Measurements from ENCODE around the gene ADAMTS16. TPM values are rescaled to one million over a fixed set of nuclear protein-coding genes. Genes with fewer than 3 reads are reported as not detected.

The ADAMTS16 gene
- total RNA-seq, 4 donors from 2014 or later = 1.5 to 2.8 (median 2.0) TPM

DNA sequence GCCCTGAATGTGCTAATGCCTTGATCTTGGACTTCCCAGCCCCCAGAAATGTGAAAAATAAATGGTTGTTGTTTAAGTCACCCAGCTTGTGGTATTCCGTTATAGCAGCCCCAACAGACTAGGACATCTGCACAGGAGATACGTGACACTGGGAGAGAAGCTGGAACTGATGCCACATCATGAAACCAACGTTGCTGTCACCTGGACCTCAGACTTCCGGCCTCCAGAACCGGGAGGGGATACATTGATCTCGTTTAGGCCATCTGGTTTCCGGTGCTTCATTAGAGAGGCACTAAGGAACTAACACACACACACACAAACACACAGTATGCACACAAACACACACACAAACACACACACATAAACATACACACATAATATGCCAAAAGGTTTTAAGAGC is 207.3 kb downstream of the ADAMTS16 start:
- WGBS, 2 donors = 92 to 98% methylated on average over 7 of the region's 7 CpGs
- no peak overlapping the region for H3K27ac ChIP-seq

DNA sequence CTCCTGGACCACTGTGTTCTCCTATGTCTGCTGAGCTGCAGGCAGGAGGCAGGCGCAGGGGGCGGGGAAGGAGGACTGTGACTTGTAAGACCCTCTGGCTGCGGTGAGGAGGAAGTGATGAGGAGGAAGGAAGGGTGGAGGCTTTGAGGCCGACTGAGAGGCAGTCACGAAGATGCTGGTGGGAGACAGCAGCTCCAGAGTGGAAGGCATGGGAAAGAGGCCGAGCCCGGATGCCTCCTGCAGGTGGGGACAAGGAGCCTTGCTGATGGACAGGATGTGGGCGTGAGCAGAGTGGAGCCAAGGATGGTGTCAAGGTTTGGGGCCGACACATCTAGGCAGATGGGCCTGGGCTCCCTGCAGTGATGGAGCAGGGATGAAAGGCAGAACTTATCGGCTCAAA is 208.0 kb downstream of the ADAMTS16 start:
- H3K4me1 ChIP-seq = peaks cover 0 to 14% (median 0%) of the 10 kb centered on the region in 4 donors
- H3K27ac ChIP-seq = no peak overlapping the region
- no peaks in the 10 kb centered on the region for H3K36me3 ChIP-seq
- H3K4me3 ChIP-seq = no peak overlapping the region
- no peak for TF ChIP-seq POLR2A (IDR thresholded peaks at IDR 0.05)
- TF ChIP-seq, protein P1, sequence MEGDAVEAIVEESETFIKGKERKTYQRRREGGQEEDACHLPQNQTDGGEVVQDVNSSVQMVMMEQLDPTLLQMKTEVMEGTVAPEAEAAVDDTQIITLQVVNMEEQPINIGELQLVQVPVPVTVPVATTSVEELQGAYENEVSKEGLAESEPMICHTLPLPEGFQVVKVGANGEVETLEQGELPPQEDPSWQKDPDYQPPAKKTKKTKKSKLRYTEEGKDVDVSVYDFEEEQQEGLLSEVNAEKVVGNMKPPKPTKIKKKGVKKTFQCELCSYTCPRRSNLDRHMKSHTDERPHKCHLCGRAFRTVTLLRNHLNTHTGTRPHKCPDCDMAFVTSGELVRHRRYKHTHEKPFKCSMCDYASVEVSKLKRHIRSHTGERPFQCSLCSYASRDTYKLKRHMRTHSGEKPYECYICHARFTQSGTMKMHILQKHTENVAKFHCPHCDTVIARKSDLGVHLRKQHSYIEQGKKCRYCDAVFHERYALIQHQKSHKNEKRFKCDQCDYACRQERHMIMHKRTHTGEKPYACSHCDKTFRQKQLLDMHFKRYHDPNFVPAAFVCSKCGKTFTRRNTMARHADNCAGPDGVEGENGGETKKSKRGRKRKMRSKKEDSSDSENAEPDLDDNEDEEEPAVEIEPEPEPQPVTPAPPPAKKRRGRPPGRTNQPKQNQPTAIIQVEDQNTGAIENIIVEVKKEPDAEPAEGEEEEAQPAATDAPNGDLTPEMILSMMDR (IDR thresholded peaks at IDR 0.05) = no peak
- TF ChIP-seq EP300 (IDR thresholded peaks at IDR 0.05) = no peak
- DNase-seq (ENCODE audit: low spot score in 2 of 2) = no peak
- H3K27me3 ChIP-seq = no peaks in the 10 kb centered on the region
- no peaks in the 10 kb centered on the region for H3K9me3 ChIP-seq
- WGBS, 2 donors = 68 to 72% methylated on average over 10 of the region's 10 CpGs

More for the DNA sequence above, 207.3 kb downstream of the ADAMTS16 start:
- Histone ChIP-seq H3K9me3 (no peaks in the 10 kb centered on the region), H3K36me3 (no peaks in the 10 kb centered on the region), H3K4me3 (no peak overlapping the region), H3K27me3 (no peaks in the 10 kb centered on the region), H3K4me1 (peaks cover 0 to 14% (median 0%) of the 10 kb centered on the region in 4 donors)
- no peak for TF ChIP-seq EP300 (IDR thresholded peaks at IDR 0.05)
- TF ChIP-seq, protein P1 (IDR thresholded peaks at IDR 0.05) = no peak
- TF ChIP-seq POLR2A (IDR thresholded peaks at IDR 0.05) = no peak
- no peak for DNase-seq (ENCODE audit: low spot score in 2 of 2)

DNA sequence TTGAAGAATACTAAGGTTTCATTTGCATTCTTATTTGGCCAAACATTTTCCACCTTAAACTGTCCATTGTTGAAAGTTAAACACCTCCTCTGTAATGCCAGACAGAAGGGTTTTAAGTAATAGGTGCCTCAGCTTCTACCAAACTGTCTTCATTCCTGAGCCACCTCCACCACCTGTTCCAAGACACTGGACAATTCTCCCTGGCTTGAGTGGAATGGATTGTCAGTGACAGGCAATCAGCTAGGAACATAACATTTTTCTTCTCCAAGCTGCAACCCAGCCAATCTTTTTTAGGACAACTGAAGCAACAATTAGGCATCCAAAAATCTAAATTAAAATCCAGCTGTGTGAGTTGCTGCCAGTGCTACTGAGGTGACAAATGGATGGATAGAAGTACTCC is 208.4 kb downstream of the ADAMTS16 start:
- Histone ChIP-seq H3K4me3 (no peak overlapping the region), H3K27me3 (no peaks in the 10 kb centered on the region), H3K4me1 (peaks cover 0 to 12% (median 0%) of the 10 kb centered on the region in 4 donors), H3K27ac (no peak overlapping the region), H3K9me3 (no peaks in the 10 kb centered on the region), H3K36me3 (no peaks in the 10 kb centered on the region)
- DNase-seq (ENCODE audit: low spot score in 2 of 2) = no peak
- TF ChIP-seq POLR2A (IDR thresholded peaks at IDR 0.05) = no peak
- TF ChIP-seq, protein P1 (IDR thresholded peaks at IDR 0.05) = no peak
- no peak for TF ChIP-seq EP300 (IDR thresholded peaks at IDR 0.05)

DNA sequence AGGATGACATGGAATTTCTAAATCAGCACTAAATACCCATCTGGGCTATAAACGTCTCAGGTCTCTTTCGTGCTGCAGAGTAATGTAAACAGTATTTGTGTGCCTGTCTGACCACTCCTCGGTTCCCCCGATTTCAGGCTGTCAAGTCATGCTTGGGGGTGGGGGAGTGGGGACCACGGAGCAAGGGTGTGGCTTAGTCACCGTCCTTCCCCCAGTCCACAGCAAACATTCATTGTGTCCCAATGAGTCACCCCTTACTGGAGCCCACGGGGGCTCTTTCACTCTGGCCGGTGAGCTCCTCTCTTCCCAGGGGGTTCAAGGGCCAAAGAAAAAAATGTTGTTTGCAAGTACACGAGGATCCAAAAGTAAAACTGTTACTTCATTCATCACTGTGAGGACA is 210.0 kb downstream of the ADAMTS16 start:
- Histone ChIP-seq H3K27me3 (no peaks in the 10 kb centered on the region), H3K27ac (no peak overlapping the region), H3K9me3 (no peaks in the 10 kb centered on the region), H3K36me3 (no peaks in the 10 kb centered on the region), H3K4me3 (no peak overlapping the region), H3K4me1 (no peaks in the 10 kb centered on the region)
- 49 to 53% methylated on average over 9 of the region's 9 CpGs for WGBS, 2 donors
- DNase-seq (ENCODE audit: low spot score in 2 of 2) = no peak
- TF ChIP-seq EP300 (IDR thresholded peaks at IDR 0.05) = no peak
- TF ChIP-seq, protein P1 (IDR thresholded peaks at IDR 0.05) = no peak
- no peak for TF ChIP-seq POLR2A (IDR thresholded peaks at IDR 0.05)

DNA sequence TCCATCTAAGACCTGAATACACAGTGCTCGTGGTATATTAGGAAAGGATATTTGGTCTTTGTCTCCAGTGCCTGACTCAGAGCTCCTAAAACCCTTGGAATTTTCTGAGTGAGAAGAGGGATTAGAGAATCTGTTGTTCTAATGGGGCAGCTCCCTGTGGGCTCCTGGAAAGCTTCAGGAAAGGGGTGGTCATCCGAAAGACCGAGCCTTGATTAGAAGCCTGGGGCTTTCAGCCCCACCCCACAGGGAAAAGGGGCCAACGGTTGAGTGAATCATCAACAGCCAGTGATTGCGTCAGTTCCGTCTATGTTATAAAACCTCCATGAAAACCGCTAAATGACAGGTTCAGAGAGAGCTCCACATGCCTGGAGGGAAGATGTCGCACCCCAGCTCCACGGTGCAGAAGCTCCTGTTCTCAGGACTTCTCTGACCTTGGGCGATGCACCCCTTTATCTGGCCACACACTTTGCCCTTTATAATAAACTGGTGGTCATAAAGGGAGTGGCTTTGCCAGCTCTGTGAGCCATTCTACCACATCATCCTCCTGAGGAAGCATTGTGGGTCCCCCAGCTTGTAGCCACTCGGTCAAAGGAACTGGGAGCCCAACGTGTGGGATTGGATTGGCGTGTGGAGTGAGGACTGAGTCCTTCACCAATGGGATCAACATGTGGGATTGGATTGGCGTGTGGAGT is 211.3 kb downstream of the ADAMTS16 start:
- WGBS, 2 donors = 85 to 88% methylated on average over 12 to 14 of the region's 14 CpGs
- Histone ChIP-seq H3K9me3 (no peaks in the 10 kb centered on the region), H3K4me3 (no peak overlapping the region), H3K36me3 (no peaks in the 10 kb centered on the region), H3K27ac (no peak overlapping the region), H3K4me1 (no peaks in the 10 kb centered on the region), H3K27me3 (no peaks in the 10 kb centered on the region)
- DNase-seq (ENCODE audit: low spot score in 2 of 2) = no peak
- TF ChIP-seq, protein P1 (IDR thresholded peaks at IDR 0.05) = no peak
- TF ChIP-seq EP300 (IDR thresholded peaks at IDR 0.05) (no peak), POLR2A (IDR thresholded peaks at IDR 0.05) (no peak)
